OCI-LY1 (cell line): ENCODE measurements around the gene CNPY2.

Experiments
- EZH2 ChIP-seq: fragments of 200-600 bp; sonication (generic), shearing (Covaris generic); IDR thresholded peaks from 2 replicates; pipeline ENCODE4 v1.8.0; 2017; ENCODE audit warnings: borderline replicate concordance, mixed run types, mild to moderate bottlenecking, antibody characterized with exemption, low read length, moderate library complexity, mixed read lengths
- TF ChIP-seq, protein P1 (sequence below): fragments of 200-600 bp; sonication (generic), shearing (Covaris generic); IDR thresholded peaks from 2 replicates; pipeline ENCODE4 v1.5.1; 2017; ENCODE audit warnings: mild to moderate bottlenecking, antibody characterized with exemption, low read length, moderate library complexity, mixed read lengths

DNA sequence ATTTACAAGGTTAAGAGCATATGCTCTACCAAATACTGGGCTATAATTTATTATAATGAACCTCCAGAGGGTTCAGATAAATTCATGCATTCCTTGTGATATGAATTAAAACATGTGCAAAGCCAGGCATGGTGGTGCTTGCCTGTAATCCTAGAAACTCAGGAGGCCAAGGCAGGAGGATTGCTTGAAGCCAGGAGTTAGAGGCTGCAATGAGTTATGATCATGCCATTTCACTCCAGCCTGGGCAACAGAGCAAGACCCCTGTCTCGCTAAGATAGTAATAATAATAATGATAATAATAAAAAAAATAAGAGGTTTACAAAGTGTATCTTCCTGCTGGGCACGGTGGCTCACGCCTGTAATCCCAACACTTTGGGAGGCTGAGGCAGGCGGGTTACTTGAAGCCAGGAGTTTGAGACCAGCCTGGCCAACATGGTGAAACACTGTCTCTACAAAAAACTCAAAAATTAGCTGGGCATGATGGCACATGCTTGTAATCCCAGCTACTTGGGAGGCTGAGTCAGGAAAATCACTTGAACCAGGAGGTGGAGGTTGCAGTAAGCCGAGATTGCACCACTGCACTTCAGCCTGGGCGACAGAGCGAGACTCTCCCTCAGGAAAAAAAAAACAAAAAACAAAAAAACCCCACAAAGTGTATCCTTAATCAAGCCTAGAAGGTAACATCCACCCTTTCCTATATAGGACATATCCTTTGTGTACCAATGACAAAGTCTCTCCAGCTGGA is 8.4 kb downstream of the CNPY2 start:
- TF ChIP-seq, protein P1, sequence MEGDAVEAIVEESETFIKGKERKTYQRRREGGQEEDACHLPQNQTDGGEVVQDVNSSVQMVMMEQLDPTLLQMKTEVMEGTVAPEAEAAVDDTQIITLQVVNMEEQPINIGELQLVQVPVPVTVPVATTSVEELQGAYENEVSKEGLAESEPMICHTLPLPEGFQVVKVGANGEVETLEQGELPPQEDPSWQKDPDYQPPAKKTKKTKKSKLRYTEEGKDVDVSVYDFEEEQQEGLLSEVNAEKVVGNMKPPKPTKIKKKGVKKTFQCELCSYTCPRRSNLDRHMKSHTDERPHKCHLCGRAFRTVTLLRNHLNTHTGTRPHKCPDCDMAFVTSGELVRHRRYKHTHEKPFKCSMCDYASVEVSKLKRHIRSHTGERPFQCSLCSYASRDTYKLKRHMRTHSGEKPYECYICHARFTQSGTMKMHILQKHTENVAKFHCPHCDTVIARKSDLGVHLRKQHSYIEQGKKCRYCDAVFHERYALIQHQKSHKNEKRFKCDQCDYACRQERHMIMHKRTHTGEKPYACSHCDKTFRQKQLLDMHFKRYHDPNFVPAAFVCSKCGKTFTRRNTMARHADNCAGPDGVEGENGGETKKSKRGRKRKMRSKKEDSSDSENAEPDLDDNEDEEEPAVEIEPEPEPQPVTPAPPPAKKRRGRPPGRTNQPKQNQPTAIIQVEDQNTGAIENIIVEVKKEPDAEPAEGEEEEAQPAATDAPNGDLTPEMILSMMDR: no peak
- no peak for TF ChIP-seq EZH2
